ENCODE results near the gene IFNA2. TPM values are rescaled to one million over a fixed set of nuclear protein-coding genes. Genes with fewer than 3 reads are reported as not detected.

The IFNA2 gene
- not detected in 2 replicates for total RNA-seq

GRCh38 chr9:21385131-21385670, at the start of gene IFNA2:
IFNA2 (minus strand) TSS chr9:21385398; CDS start chr9:21385329, 69 bp downstream.

GRCh38 chr9:21408817-21409216, 23.6 kb upstream of the IFNA2 start, which contains the start of gene IFNA8:
IFNA8 (plus strand) TSS chr9:21409117; CDS start chr9:21409177, 60 bp downstream.

DNA sequence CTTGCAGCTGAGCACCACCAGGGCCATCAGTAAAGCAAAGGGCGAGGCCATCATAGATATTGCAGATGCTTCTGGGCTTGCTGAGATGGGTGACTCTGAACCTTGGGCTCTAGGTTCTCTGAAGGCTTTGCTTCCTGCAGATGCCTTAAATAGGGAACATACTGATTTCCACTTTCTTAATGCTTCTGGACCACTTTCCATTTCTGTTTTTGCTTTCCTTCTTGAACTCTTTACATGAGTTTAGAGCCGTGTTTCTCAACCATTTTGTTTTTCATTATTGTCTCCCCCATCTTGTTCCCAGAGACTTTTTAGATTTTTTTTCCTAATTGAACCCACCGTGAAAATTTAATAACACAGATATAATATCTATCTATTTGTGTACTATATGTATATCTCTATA, 17.2 kb downstream of the IFNA2 start, which contains the start of gene IFNA13:
Gene IFNA13, minus strand, starts transcription at position 101 of the 400 bp plus-strand sequence. Its CDS starts 47 bp downstream, at position 54.

GRCh38 chr9:21350787-21351186, 34.4 kb downstream of the IFNA2 start, which contains the start of gene IFNA6:
IFNA6 (minus strand) TSS chr9:21350887; CDS start chr9:21350887, 0 bp downstream.

GRCh38 chr9:21334701-21335632, 50.2 kb downstream of the IFNA2 start, which contains the start of gene KLHL9:
KLHL9 (minus strand) TSS chr9:21335404; CDS start chr9:21334859, 545 bp downstream.

Other genes starting within 250 kb of the IFNA2 start
- not detected in 2 replicates for gene IFNW1, start 243.6 kb downstream of the IFNA2 start, total RNA-seq
- not detected in 2 replicates for gene IFNA21, start 218.7 kb downstream of the IFNA2 start, total RNA-seq
- gene IFNA4, start 197.8 kb downstream of the IFNA2 start, total RNA-seq: not detected in 2 replicates
- gene IFNA7, start 183.2 kb downstream of the IFNA2 start, total RNA-seq: not detected in 2 replicates
- gene IFNA10, start 178.3 kb downstream of the IFNA2 start, total RNA-seq: not detected in 2 replicates
- gene IFNA16, start 168.1 kb downstream of the IFNA2 start, total RNA-seq: not detected in 2 replicates
- not detected in 2 replicates for gene IFNA17, start 157.2 kb downstream of the IFNA2 start, total RNA-seq
- not detected in 2 replicates for gene IFNA14, start 145.4 kb downstream of the IFNA2 start, total RNA-seq
- not detected in 2 replicates for gene IFNA5, start 80.1 kb downstream of the IFNA2 start, total RNA-seq
- gene KLHL9, start 50.0 kb downstream of the IFNA2 start, total RNA-seq: 19.7 and 24.7 TPM in 2 replicates
- not detected in 2 replicates for gene IFNA6, start 34.5 kb downstream of the IFNA2 start, total RNA-seq
- not detected in 2 replicates for gene IFNA13, start 17.3 kb downstream of the IFNA2 start, total RNA-seq
- gene IFNA8, start 23.7 kb upstream of the IFNA2 start, total RNA-seq: not detected in 2 replicates
- gene IFNA1, start 55.0 kb upstream of the IFNA2 start, total RNA-seq: not detected in 2 replicates
- 0.12 and 0.94 TPM in 2 replicates for gene IFNE, start 96.9 kb upstream of the IFNA2 start, total RNA-seq